Mesendoderm (in vitro differentiated cells): ENCODE data around the gene SLC22A16.

Experiments used
- DNase-seq: peaks from one replicate; pipeline ENCODE4 v3.0.0; 2013
- H2AK5ac ChIP-seq: 2 replicates; pipeline ENCODE4 v1.6.1; 2013; ENCODE audit warnings: low read length, inconsistent platforms
- H2BK120ac ChIP-seq: 2 replicates; pipeline ENCODE4 v1.6.1; 2013; ENCODE audit warnings: low read depth, mild to moderate bottlenecking, low read length, moderate library complexity, mixed read lengths
- H2BK15ac ChIP-seq: replicated peaks from 2 replicates; pipeline ENCODE4 v1.6.1; 2013; ENCODE audit warnings: low read depth, mild to moderate bottlenecking, moderate library complexity
- H2BK5ac ChIP-seq: 2 replicates; pipeline ENCODE4 v1.6.1; 2013; ENCODE audit warnings: low read length, inconsistent platforms
- H3K18ac ChIP-seq: 2 replicates; pipeline ENCODE4 v1.6.1; 2013; ENCODE audit warnings: mild to moderate bottlenecking, low read length, mixed read lengths
- H3K23ac ChIP-seq: one replicate; pipeline ENCODE4 v1.6.1; 2013; ENCODE audit warnings: low read length
- H3K27ac ChIP-seq: 2 replicates; pipeline ENCODE4 v1.5.1; 2013; ENCODE audit warnings: low read depth, mild to moderate bottlenecking, inconsistent platforms, low read length, moderate library complexity
- H3K27me3 ChIP-seq: 2 replicates; pipeline ENCODE4 v1.6.1; 2013; ENCODE audit warnings: low read length, control low read depth, mild to moderate bottlenecking, inconsistent platforms; ENCODE audit not compliant: insufficient read depth, poor library complexity
- H3K36me3 ChIP-seq: 2 replicates; pipeline ENCODE4 v1.6.1; 2013; ENCODE audit warnings: low read length, inconsistent platforms; ENCODE audit not compliant: control insufficient read depth, insufficient read depth
- H3K4ac ChIP-seq: one replicate; pipeline ENCODE4 v1.6.1; 2013; ENCODE audit warnings: low read depth, mild to moderate bottlenecking, low read length, moderate library complexity
- H3K4me1 ChIP-seq: 2 replicates; pipeline ENCODE4 v1.6.1; 2013; ENCODE audit warnings: low read depth, low read length, inconsistent platforms; ENCODE audit not compliant: control insufficient read depth
- H3K4me2 ChIP-seq: 2 replicates; pipeline ENCODE4 v1.6.1; 2013; ENCODE audit warnings: low read length
- H3K4me3 ChIP-seq: 2 replicates; pipeline ENCODE4 v1.5.1; 2013; ENCODE audit warnings: mild to moderate bottlenecking, low read length
- H3K56ac ChIP-seq: one replicate; pipeline ENCODE4 v1.6.1; 2013; ENCODE audit warnings: low read length
- H3K79me1 ChIP-seq: 2 replicates; pipeline ENCODE4 v1.6.1; 2013; ENCODE audit warnings: low read length, inconsistent platforms
- H3K79me2 ChIP-seq: 2 replicates; pipeline ENCODE4 v1.6.1; 2013; ENCODE audit warnings: mild to moderate bottlenecking, low read length; ENCODE audit not compliant: control insufficient read depth, insufficient read depth
- H3K9ac ChIP-seq: 2 replicates; pipeline ENCODE4 v1.6.1; 2013; ENCODE audit warnings: low read length, inconsistent platforms
- H4K5ac ChIP-seq: one replicate; pipeline ENCODE4 v1.6.1; 2013; ENCODE audit warnings: low read length
- H4K8ac ChIP-seq: one replicate; pipeline ENCODE4 v1.6.1; 2013; ENCODE audit warnings: low read depth, mild to moderate bottlenecking, control low read depth, low read length, moderate library complexity
- whole genome bisulfite sequencing: extraction: QIAGEN DNeasy Blood & Tissue Kit; methylation state at CpG from one replicate; pipeline ENCODE4 v1.1.7; 2013; ENCODE audit warnings: low lambda C conversion rate, missing lambda C conversion rate; ENCODE audit not compliant: insufficient coverage; ENCODE audit errors: extremely low coverage; 5-methylcytosine and 5-hydroxymethylcytosine counted together

Gene SLC22A16

GRCh38 chr6:110493253-110493800 is 16.9 kb upstream of the SLC22A16 start:
- no peaks in the 10 kb centered on the region for H3K27me3 ChIP-seq
- H4K8ac ChIP-seq: no peak overlapping the region
- H3K27ac ChIP-seq: no peak overlapping the region
- H4K5ac ChIP-seq: no peak overlapping the region
- H3K36me3 ChIP-seq: no peaks in the 10 kb centered on the region
- no peak overlapping the region for H3K23ac ChIP-seq
- H2BK5ac ChIP-seq: no peak overlapping the region
- no peaks in the 10 kb centered on the region for H3K79me1 ChIP-seq
- no peak overlapping the region for H2BK120ac ChIP-seq
- no peak overlapping the region for H3K9ac ChIP-seq
- H3K18ac ChIP-seq: no peak overlapping the region
- H3K56ac ChIP-seq: no peak overlapping the region
- no peaks in the 10 kb centered on the region for H3K79me2 ChIP-seq
- H3K4me3 ChIP-seq: no peak overlapping the region
- DNase-seq: no peak
- H2AK5ac ChIP-seq: no peak overlapping the region
- H2BK15ac ChIP-seq: no peak overlapping the region
- no peak overlapping the region for H3K4ac ChIP-seq
- H3K4me1 ChIP-seq: no peaks in the 10 kb centered on the region
- 100% methylated on average over 1 of the region's 9 CpGs for WGBS
- no peak overlapping the region for H3K4me2 ChIP-seq

DNA sequence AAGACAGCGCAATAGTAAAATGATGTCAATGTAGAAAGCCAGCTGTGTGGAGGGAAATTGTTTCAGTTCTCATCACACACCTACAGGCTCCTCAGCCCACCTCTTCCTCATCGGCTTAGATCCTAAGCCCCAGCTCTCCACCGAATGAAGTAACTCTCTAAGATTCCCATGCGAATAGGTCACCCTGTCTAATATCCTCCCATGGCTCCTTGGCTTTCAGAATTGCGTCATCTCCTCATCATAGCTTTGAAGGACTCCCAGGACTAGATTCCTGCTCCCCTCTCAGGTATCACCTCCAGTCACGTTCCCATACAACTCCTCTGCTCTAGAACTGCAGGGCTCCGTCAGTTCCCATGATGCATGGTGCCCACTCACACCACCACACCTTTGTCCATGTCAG is 16.2 kb upstream of the SLC22A16 start:
- H2BK15ac ChIP-seq: no peak overlapping the region
- no peak overlapping the region for H3K4me3 ChIP-seq
- no peak overlapping the region for H3K4ac ChIP-seq
- H3K79me2 ChIP-seq: no peaks in the 10 kb centered on the region
- no peak overlapping the region for H3K18ac ChIP-seq
- H2AK5ac ChIP-seq: no peak overlapping the region
- H3K79me1 ChIP-seq: no peaks in the 10 kb centered on the region
- no peaks in the 10 kb centered on the region for H3K27me3 ChIP-seq
- H4K5ac ChIP-seq: no peak overlapping the region
- H2BK5ac ChIP-seq: no peak overlapping the region
- H3K4me1 ChIP-seq: no peaks in the 10 kb centered on the region
- no peak overlapping the region for H3K56ac ChIP-seq
- no peaks in the 10 kb centered on the region for H3K36me3 ChIP-seq
- DNase-seq: peak; percentile 21
- no CpG with 5 or more reads among the region's 7 CpGs for WGBS
- H4K8ac ChIP-seq: no peak overlapping the region
- H3K9ac ChIP-seq: no peak overlapping the region
- H3K4me2 ChIP-seq: no peak overlapping the region
- H3K27ac ChIP-seq: no peak overlapping the region
- no peak overlapping the region for H2BK120ac ChIP-seq
- H3K23ac ChIP-seq: no peak overlapping the region

- no peak overlapping the region for H3K23ac ChIP-seq
- peak; percentile 33 for DNase-seq
- peak overlapping the region; percentile 34 for H3K18ac ChIP-seq
- no peaks in the 10 kb centered on the region for H3K79me1 ChIP-seq
- no peak overlapping the region for H3K4me3 ChIP-seq
- no peak overlapping the region for H2BK15ac ChIP-seq
- no peak overlapping the region for H3K4ac ChIP-seq
- no peak overlapping the region for H2AK5ac ChIP-seq
- no peak overlapping the region for H3K27ac ChIP-seq
- no peaks in the 10 kb centered on the region for H3K27me3 ChIP-seq
- H3K9ac ChIP-seq: no peak overlapping the region
- H3K36me3 ChIP-seq: no peaks in the 10 kb centered on the region
- H3K4me1 ChIP-seq: no peaks in the 10 kb centered on the region
- no peak overlapping the region for H2BK5ac ChIP-seq
- no peak overlapping the region for H3K56ac ChIP-seq
- H4K8ac ChIP-seq: no peak overlapping the region
- no CpG with 5 or more reads among the region's 7 CpGs for WGBS
- no peak overlapping the region for H2BK120ac ChIP-seq
- H3K4me2 ChIP-seq: no peak overlapping the region
- H4K5ac ChIP-seq: no peak overlapping the region
- no peaks in the 10 kb centered on the region for H3K79me2 ChIP-seq
These were observed 15.4 kb upstream of the SLC22A16 start for GRCh38 chr6:110491644-110492317.

DNA sequence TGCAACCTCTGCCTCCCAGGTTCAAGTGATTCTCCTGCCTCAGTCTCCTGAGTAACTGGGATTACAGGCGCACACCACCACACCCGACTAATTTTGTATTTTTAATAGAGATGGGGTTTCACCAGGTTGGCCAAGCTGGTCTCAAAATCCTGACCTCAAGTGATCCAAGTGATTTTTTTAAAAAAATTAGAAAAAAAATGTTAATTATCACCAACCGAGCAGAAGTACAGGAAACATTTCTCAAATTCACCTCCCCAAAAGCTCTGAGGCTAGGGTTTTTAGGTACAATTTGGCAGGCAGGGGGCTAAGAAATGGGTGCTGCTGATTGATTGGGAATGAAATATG is 14.9 kb upstream of the SLC22A16 start:
- Histone ChIP-seq H3K79me1 (no peaks in the 10 kb centered on the region), H3K9ac (no peak overlapping the region), H2BK15ac (no peak overlapping the region), H3K27ac (no peak overlapping the region), H4K8ac (no peak overlapping the region), H3K18ac (peak overlapping the region; percentile 34), H3K4me3 (no peak overlapping the region), H3K4me2 (no peak overlapping the region), H3K4me1 (no peaks in the 10 kb centered on the region), H3K79me2 (no peaks in the 10 kb centered on the region), H3K4ac (no peak overlapping the region), H3K56ac (no peak overlapping the region), H2BK120ac (no peak overlapping the region), H2AK5ac (no peak overlapping the region), H4K5ac (no peak overlapping the region), H3K36me3 (no peaks in the 10 kb centered on the region), H3K27me3 (no peaks in the 10 kb centered on the region), H2BK5ac (no peak overlapping the region), H3K23ac (no peak overlapping the region)
- DNase-seq: no peak
- WGBS: no CpG with 5 or more reads among the region's 3 CpGs

GRCh38 chr6:110490110-110490509 is 13.7 kb upstream of the SLC22A16 start:
- Histone ChIP-seq H3K27ac (no peak overlapping the region), H3K56ac (no peak overlapping the region), H4K5ac (no peak overlapping the region), H3K79me2 (no peaks in the 10 kb centered on the region), H3K79me1 (no peaks in the 10 kb centered on the region), H3K18ac (no peak overlapping the region), H3K27me3 (no peaks in the 10 kb centered on the region), H3K4me2 (no peak overlapping the region), H3K9ac (no peak overlapping the region), H2AK5ac (no peak overlapping the region), H2BK120ac (no peak overlapping the region), H2BK15ac (no peak overlapping the region), H3K4ac (no peak overlapping the region), H3K4me3 (no peak overlapping the region), H4K8ac (no peak overlapping the region), H3K23ac (no peak overlapping the region), H3K4me1 (no peaks in the 10 kb centered on the region), H2BK5ac (no peak overlapping the region), H3K36me3 (no peaks in the 10 kb centered on the region)
- DNase-seq: no peak
- WGBS: no CpG with 5 or more reads among the region's 3 CpGs
